Kidney epithelial cell (primary cell): Measurements from ENCODE around the gene NLRP11. TPM values are rescaled to one million over a fixed set of nuclear protein-coding genes. Genes with fewer than 3 reads are reported as not detected.
"Not testable (repeated sequence)": the region's sequence is repeated elsewhere in the genome, so short reads cannot be mapped to it uniquely, and the experiment has no call there.

Experiments used
- DNase-seq: peaks from one replicate; pipeline ENCODE4 v3.0.0-alpha.2; 2010; ENCODE audit warnings: low read depth
- H3K27me3 ChIP-seq: 2 replicates; pipeline ENCODE4 v1.6.0; 2011; ENCODE audit warnings: low read length; ENCODE audit not compliant: control insufficient read depth, insufficient read depth
- H3K36me3 ChIP-seq: 2 replicates; pipeline ENCODE4 v1.5.1; 2011; ENCODE audit warnings: low read length; ENCODE audit not compliant: control insufficient read depth, insufficient read depth
- H3K4me3 ChIP-seq: 2 replicates; pipeline ENCODE4 v1.5.1; 2011; ENCODE audit warnings: low read depth, mild to moderate bottlenecking, control low read depth, low read length
- CTCF ChIP-seq: IDR thresholded peaks from 2 replicates; pipeline ENCODE4 v1.5.1; 2011; ENCODE audit warnings: mild to moderate bottlenecking, moderate library complexity, low read length, control low read depth, inconsistent platforms; ENCODE audit not compliant: insufficient read depth, poor library complexity, severe bottlenecking
- total RNA-seq: library from RNA; depleted of rRNA; stranded (reverse); fragments of >200 nt; gene quantifications from 2 replicates; pipeline ENCODE4 v1.2.3, GENCODE V29; 2015

Gene NLRP11
- total RNA-seq, 1 donor from 2014 or later, result not detected

DNA sequence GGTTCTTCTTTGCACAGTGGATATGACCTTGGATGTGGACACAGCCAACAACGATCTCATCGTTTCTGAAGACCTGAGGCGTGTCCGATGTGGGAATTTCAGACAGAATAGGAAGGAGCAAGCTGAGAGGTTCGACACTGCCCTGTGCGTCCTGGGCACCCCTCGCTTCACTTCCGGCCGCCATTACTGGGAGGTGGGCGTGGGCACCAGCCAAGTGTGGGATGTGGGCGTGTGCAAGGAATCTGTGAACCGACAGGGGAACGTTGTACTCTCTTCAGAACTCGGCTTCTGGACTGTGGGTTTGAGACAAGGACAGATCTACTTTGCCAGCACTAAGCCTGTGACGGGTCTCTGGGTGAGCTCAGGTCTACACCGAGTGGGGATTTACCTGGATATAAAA, 53.5 kb downstream of the NLRP11 start:
- Histone ChIP-seq H3K4me3 (no peak overlapping the region), H3K36me3 (no peaks in the 10 kb centered on the region), H3K27me3 (no peaks in the 10 kb centered on the region)
- no peak for DNase-seq
- no peak for TF ChIP-seq CTCF

- no peaks in the 10 kb centered on the region for H3K27me3 ChIP-seq
- no peaks in the 10 kb centered on the region for H3K36me3 ChIP-seq
- TF ChIP-seq CTCF, result no peak
- no peak for DNase-seq
- no peak overlapping the region for H3K4me3 ChIP-seq
Measured at GRCh38 chr19:55777528-55777927, 54.3 kb downstream of the NLRP11 start.

GRCh38 chr19:55769632-55770031, 62.2 kb downstream of the NLRP11 start:
- H3K27me3 ChIP-seq, H3K4me3 ChIP-seq, H3K36me3 ChIP-seq, DNase-seq: not testable (repeated sequence)

DNA sequence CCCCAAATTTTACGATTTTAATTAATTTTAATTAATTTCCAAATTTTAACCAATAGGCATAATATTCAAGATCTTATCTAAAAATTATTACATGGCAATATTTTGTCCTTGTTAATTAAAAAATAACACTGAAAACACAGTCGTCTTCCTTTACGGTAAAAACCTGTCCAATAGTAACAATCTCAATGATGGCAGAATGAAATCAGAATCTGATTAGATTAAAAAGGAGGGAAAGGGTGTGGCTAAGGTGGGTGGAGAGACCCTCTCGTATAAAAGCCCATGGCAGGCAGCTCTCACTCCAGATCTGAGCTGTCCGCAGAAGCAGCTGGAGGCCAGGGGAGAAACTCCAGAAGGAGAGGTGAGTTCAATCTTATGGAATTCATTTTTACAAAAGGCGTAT, 63.0 kb downstream of the NLRP11 start, which contains the start of gene RFPL4AL1:
TSS of gene RFPL4AL1 (plus strand) at position 301 of the 400 bp plus-strand sequence. CDS start 2,687 bp downstream, outside the sequence.
- H3K36me3 ChIP-seq, DNase-seq, H3K27me3 ChIP-seq, H3K4me3 ChIP-seq: not testable (repeated sequence)

DNA sequence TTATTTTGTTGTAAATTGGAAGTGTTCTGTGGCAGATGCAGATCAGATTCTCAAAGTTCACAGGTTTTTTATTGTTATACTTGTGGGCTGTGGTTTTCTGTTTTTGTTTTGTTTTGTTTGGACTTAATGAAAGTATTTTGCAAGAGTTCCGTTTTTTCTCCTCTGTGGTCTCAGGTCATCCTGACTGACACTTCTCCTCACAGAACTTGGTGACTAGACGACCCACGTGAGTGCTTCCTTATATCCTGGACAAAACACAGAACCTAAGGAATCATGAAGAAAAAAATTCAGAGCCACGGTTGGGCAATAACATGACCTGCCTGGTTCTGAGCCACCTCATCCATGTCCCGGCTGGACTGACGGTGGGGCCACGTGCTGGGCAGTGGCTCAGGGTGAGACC, 65.3 kb downstream of the NLRP11 start:
- no peak for DNase-seq

DNA sequence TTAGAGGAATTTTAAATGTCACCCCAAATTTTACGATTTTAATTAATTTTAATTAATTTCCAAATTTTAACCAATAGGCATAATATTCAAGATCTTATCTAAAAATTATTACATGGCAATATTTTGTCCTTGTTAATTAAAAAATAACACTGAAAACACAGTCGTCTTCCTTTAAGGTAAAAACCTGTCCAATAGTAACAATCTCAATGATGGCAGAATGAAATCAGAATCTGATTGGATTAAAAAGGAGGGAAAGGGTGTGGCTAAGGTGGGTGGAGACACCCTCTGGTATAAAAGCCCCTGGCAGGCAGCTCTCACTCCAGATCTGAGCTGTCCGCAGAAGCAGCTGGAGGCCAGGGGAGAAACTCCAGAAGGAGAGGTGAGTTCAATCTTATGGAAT, 73.0 kb downstream of the NLRP11 start, which contains the start of gene RFPL4A:
TSS of gene RFPL4A (plus strand) at position 301 of the 400 bp plus-strand sequence. CDS start 2,704 bp downstream, outside the sequence.
- H3K36me3 ChIP-seq, DNase-seq, H3K4me3 ChIP-seq, H3K27me3 ChIP-seq: not testable (repeated sequence)

More for the DNA sequence above, 65.3 kb downstream of the NLRP11 start:
- Histone ChIP-seq H3K4me3 (no peak overlapping the region), H3K27me3 (no peaks in the 10 kb centered on the region), H3K36me3 (no peaks in the 10 kb centered on the region)
- TF ChIP-seq CTCF, result no peak

DNA sequence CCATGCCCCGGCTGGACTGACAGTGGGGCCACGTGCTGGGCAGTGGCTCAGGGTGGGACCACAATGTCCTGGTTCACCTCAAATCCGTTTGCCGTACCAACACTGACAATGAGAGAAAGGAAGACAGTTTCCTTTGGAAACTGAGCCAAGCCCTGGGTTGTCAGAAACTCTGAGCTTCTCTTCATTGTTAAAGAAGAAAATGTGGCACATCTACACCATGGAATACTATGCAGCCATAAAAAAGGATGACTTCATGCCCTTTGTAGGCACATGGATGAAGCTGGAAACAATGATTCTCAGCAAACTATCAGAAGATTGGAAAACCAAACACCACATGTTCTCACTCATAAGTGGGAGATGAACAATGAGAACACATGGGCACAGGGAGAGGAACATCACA, 75.0 kb downstream of the NLRP11 start:
- H3K4me3 ChIP-seq, DNase-seq, H3K27me3 ChIP-seq, H3K36me3 ChIP-seq: not testable (repeated sequence)

DNA sequence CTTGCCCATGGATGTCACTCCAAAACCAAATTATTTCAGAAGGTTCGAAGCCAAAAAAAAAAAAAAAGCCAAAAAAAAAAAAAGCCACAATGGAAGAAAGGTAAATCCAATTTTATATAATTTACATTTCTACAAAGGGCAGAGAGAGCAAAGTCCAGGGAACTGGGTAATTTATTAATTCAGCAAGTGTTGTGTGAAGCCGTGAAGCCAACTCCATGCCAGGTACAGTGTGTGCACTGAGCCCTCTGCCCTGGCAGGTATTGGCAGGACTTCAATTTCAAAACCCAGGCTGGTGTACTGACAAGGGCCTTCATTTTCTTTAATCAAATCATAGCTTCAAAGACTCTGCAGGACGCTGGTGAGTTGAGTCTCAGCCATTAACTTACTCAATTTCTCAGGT, 78.4 kb downstream of the NLRP11 start:
- no peaks in the 10 kb centered on the region for H3K27me3 ChIP-seq
- TF ChIP-seq CTCF, result no peak
- no peak overlapping the region for H3K4me3 ChIP-seq
- DNase-seq, result no peak
- no peaks in the 10 kb centered on the region for H3K36me3 ChIP-seq
